SU-DHL-6 (cell line): Measurements from ENCODE around the gene MALSU1.

ENCODE experiments used
- H2AFZ ChIP-seq: fragments of 200-600 bp; sonication (generic); 2 replicates; pipeline ENCODE4 v1.6.1; 2014; ENCODE audit warnings: low read depth, mild to moderate bottlenecking, moderate library complexity, mixed read lengths, antibody characterized with exemption, low read length; ENCODE audit not compliant: severe bottlenecking
- H3F3A ChIP-seq: fragments of 200-600 bp; shearing (Covaris generic); 2 replicates; pipeline ENCODE4 v1.6.0; 2016; ENCODE audit warnings: antibody characterized with exemption, mild to moderate bottlenecking; ENCODE audit not compliant: insufficient read depth
- H3K27ac ChIP-seq: fragments of 200-600 bp; sonication (generic); 2 replicates; pipeline ENCODE4 v1.5.1; 2016; ENCODE audit warnings: low read depth, mild to moderate bottlenecking, low read length, moderate library complexity, mixed read lengths
- H3K27me3 ChIP-seq: fragments of 200-600 bp; sonication (generic), shearing (Covaris generic); 2 replicates; pipeline ENCODE4 v1.6.0; 2014; ENCODE audit warnings: mild to moderate bottlenecking, low read length
- H3K36me3 ChIP-seq: fragments of 200-600 bp; sonication (generic); 2 replicates; pipeline ENCODE4 v1.6.1; 2014; ENCODE audit warnings: mild to moderate bottlenecking, low read length, mixed read lengths
- H3K4me2 ChIP-seq: fragments of 300-600, 200-600 bp; shearing (Covaris generic), sonication (generic); 2 replicates; pipeline ENCODE4 v1.6.0; 2014; ENCODE audit warnings: low read length, low read depth, mild to moderate bottlenecking; ENCODE audit not compliant: poor library complexity, severe bottlenecking
- H3K4me3 ChIP-seq: fragments of 200-600 bp; sonication (generic); 2 replicates; pipeline ENCODE4 v1.5.1; 2014; ENCODE audit warnings: antibody characterized with exemption, low read length, mild to moderate bottlenecking, mixed read lengths; ENCODE audit not compliant: insufficient read depth, poor library complexity, severe bottlenecking
- H3K79me2 ChIP-seq: fragments of 200-600 bp; sonication (generic); 2 replicates; pipeline ENCODE4 v1.6.1; 2014; ENCODE audit warnings: mild to moderate bottlenecking, low read length, moderate library complexity; ENCODE audit not compliant: insufficient read depth
- H3K9ac ChIP-seq: fragments of 200-600 bp; sonication (generic); 2 replicates; pipeline ENCODE4 v1.7.0; 2014; ENCODE audit warnings: mild to moderate bottlenecking, low read length
- H3K9me2 ChIP-seq: fragments of 200-600 bp; sonication (generic); replicated peaks from 2 replicates; pipeline ENCODE4 v1.6.1; 2014; ENCODE audit warnings: low read length; ENCODE audit not compliant: insufficient read depth
- H3K9me3 ChIP-seq: fragments of 200-600 bp; sonication (generic); 2 replicates; pipeline ENCODE4 v1.6.1; 2014; ENCODE audit warnings: low read length, mixed read lengths; ENCODE audit not compliant: insufficient read depth
- H4K20me1 ChIP-seq: fragments of 200-600 bp; sonication (generic); 2 replicates; pipeline ENCODE4 v1.6.1; 2014; ENCODE audit warnings: low read depth, mild to moderate bottlenecking, antibody characterized with exemption, low read length, moderate library complexity, mixed read lengths
- EZH2phosphoT487 ChIP-seq: fragments of 200-600 bp; sonication (generic), shearing (Covaris generic); conservative IDR thresholded peaks from 2 replicates; pipeline ENCODE4 v1.6.1; 2018; ENCODE audit warnings: mild to moderate bottlenecking, antibody characterized with exemption, low read length, moderate library complexity, mixed read lengths
- TF ChIP-seq, protein P1 (sequence below): fragments of 200-600 bp; sonication (generic); IDR thresholded peaks from one replicate; pipeline ENCODE4 v1.5.1; 2017; ENCODE audit warnings: antibody characterized with exemption, mild to moderate bottlenecking, low read length, moderate library complexity; ENCODE audit not compliant: insufficient read depth, poor library complexity, severe bottlenecking

The MALSU1 gene

DNA sequence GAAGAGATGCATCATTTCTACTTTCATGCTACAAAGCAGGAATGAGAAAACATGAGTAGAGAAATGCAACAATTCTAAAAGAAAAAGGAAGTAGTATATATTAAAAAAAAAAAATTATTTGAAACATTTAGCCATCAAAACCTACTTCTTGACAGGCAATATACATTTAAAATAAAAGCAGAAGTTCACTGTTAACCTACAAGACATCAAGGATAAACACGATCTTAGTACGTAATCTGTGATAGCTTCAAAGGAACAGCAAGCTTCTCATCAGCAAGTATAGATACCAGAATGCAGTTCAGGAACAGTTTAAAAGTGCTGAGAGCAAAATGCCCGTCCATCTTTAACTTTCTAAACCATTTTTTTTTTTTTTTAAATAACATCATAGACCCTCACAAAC lies 36.9 kb downstream of the MALSU1 start:
- no peak for TF ChIP-seq EZH2phosphoT487
- TF ChIP-seq, protein P1, sequence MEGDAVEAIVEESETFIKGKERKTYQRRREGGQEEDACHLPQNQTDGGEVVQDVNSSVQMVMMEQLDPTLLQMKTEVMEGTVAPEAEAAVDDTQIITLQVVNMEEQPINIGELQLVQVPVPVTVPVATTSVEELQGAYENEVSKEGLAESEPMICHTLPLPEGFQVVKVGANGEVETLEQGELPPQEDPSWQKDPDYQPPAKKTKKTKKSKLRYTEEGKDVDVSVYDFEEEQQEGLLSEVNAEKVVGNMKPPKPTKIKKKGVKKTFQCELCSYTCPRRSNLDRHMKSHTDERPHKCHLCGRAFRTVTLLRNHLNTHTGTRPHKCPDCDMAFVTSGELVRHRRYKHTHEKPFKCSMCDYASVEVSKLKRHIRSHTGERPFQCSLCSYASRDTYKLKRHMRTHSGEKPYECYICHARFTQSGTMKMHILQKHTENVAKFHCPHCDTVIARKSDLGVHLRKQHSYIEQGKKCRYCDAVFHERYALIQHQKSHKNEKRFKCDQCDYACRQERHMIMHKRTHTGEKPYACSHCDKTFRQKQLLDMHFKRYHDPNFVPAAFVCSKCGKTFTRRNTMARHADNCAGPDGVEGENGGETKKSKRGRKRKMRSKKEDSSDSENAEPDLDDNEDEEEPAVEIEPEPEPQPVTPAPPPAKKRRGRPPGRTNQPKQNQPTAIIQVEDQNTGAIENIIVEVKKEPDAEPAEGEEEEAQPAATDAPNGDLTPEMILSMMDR, result no peak
- H3K9me3 ChIP-seq, result no peaks in the 10 kb centered on the region
- H3K27me3 ChIP-seq, result no peaks in the 10 kb centered on the region
- H2AFZ ChIP-seq, result no peak overlapping the region
- no peaks in the 10 kb centered on the region for H4K20me1 ChIP-seq
- no peak overlapping the region for H3K4me2 ChIP-seq
- H3F3A ChIP-seq, result peaks cover 24% of the 10 kb centered on the region
- no peaks in the 10 kb centered on the region for H3K79me2 ChIP-seq
- no peak overlapping the region for H3K27ac ChIP-seq
- H3K36me3 ChIP-seq, result peaks cover 81% of the 10 kb centered on the region
- no peak overlapping the region for H3K4me3 ChIP-seq
- no peaks in the 10 kb centered on the region for H3K9me2 ChIP-seq
- no peak overlapping the region for H3K9ac ChIP-seq

DNA sequence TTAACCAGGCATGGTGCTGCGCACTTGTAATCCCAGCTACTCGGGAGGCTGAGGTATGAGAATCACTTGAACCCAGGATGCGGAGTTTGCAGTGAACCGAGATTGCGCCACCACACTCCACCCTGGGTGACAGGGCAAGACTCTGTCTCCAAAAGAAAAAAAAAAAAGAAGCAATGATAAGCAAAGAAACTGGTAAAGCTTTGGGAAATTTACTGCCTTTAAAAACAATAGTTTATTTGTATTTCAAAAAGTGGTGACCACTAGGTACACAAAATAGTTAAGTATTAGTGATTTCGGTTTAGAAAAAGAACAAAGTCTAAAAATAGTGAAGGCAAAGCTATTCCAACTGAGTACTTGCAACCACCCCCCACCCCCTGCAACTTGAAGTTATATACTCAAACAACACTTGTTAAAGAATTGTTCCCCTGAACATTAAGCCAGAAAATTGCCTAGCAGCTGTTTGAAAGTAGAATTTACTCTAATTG lies 37.7 kb downstream of the MALSU1 start:
- H3K9me3 ChIP-seq, result no peaks in the 10 kb centered on the region
- no peak overlapping the region for H3K4me2 ChIP-seq
- H3K27me3 ChIP-seq, result no peaks in the 10 kb centered on the region
- no peak overlapping the region for H3K9ac ChIP-seq
- no peak overlapping the region for H3K27ac ChIP-seq
- H2AFZ ChIP-seq, result no peak overlapping the region
- H3K4me3 ChIP-seq, result no peak overlapping the region
- no peak for TF ChIP-seq EZH2phosphoT487
- TF ChIP-seq, protein P1, result no peak
- H4K20me1 ChIP-seq, result no peaks in the 10 kb centered on the region
- H3K36me3 ChIP-seq, result peaks cover 79% of the 10 kb centered on the region
- no peaks in the 10 kb centered on the region for H3K79me2 ChIP-seq
- H3F3A ChIP-seq, result peaks cover 24% of the 10 kb centered on the region
- no peaks in the 10 kb centered on the region for H3K9me2 ChIP-seq

DNA sequence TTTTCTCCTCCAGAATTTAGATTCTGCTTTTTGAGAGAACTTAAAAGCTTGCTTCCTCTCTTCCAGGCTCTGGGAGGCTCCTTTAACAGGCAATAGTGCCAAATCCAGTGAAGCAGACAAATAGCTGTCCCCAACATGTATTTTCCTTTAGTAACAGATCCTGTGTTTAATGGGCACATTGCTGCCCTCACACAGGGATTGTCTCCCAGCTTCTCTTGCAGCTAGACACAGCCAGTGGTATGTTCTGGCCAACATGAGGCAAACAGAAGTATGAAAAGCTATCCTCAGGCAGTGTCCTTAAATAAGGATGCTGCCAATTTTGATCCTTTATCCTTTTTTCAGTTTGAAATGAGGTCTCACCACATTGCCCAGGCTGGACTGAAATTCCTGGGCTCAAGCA lies 38.2 kb downstream of the MALSU1 start:
- no peak overlapping the region for H3K27ac ChIP-seq
- H3K36me3 ChIP-seq, result peaks cover 79% of the 10 kb centered on the region
- no peaks in the 10 kb centered on the region for H3K9me3 ChIP-seq
- H3K79me2 ChIP-seq, result no peaks in the 10 kb centered on the region
- peaks cover 22% of the 10 kb centered on the region for H3F3A ChIP-seq
- no peak overlapping the region for H2AFZ ChIP-seq
- no peak overlapping the region for H3K4me2 ChIP-seq
- no peaks in the 10 kb centered on the region for H3K27me3 ChIP-seq
- H4K20me1 ChIP-seq, result no peaks in the 10 kb centered on the region
- no peak overlapping the region for H3K9ac ChIP-seq
- no peaks in the 10 kb centered on the region for H3K9me2 ChIP-seq
- no peak overlapping the region for H3K4me3 ChIP-seq
- TF ChIP-seq, protein P1, result no peak
- TF ChIP-seq EZH2phosphoT487, result no peak
